ENCODE results near the gene APC2.
"Not testable (repeated sequence)": the region's sequence is repeated elsewhere in the genome, so short reads cannot be mapped to it uniquely, and the experiment has no call there.

The APC2 gene

DNA sequence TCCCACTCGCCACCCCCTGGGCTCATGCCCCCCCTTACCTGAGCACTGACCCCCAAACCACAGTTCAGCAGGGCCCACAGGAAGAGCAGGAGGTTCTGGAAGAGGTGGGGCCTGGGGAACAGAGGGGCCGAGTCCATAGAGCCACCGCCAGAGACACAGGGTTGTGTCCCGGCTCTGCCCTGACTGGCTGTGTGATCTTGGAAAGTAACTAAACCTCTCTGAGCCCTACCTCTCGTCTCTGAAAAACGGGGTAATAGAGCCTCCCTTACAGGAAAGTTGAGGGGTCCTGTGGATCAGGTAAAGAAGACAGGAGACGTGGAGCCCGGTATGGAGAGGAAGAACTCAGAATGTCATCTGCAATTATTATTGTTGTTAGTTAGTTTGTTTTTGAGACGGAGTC lies 60.9 kb downstream of the APC2 start:
- DNase-seq (ENCODE audit: low spot score) (no peak), FAIRE-seq (no peak)

DNA sequence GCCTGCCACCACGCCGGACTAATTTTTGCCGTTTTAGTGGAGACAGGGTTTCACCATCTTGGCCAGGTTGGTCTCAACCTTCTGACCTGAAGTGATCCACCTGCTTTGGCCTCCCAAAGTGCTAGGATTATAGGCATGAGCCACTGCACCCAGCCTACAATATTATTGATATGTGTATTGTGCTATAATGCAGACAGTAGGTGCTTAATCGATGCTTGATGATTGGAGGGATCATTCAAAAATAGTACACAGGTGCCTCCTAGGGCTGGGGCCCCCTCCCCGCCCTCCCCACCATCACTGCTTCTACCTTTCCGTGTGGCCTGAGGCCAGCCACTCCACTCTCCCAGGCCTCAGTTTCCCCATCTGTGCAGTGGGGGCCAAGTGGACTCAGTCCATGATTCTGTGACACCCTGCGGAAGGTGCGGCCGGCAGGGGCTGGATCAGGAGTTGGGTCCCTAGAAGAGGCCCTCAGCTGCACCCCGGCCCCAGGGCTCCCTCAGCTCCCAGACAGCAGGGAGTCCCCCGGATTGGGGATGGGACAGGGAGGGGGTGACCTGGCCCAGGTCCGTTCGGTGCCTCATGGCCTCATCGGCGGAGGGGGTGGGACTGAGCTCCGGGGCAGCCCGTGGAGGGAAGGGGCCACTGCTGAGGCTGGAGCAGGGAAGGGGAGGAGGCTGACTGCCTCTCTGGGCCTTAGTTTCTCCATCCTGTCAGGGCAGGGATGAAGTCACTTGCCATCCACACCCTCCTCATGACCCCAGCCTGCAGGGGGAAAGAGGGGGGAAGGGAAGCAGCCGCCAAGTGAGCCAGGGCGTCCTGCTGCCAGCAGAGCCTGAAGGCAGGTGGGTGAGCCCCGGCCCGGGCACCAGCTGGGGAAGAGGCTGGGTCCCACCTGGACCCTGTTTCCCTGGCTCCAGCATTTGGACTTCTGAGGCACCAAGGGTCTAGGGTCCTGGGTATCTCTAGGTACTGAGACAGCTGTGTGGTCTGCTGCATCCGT lies 61.7 kb downstream of the APC2 start:
- FAIRE-seq = no peak
- DNase-seq (ENCODE audit: low spot score) = no peak

DNA sequence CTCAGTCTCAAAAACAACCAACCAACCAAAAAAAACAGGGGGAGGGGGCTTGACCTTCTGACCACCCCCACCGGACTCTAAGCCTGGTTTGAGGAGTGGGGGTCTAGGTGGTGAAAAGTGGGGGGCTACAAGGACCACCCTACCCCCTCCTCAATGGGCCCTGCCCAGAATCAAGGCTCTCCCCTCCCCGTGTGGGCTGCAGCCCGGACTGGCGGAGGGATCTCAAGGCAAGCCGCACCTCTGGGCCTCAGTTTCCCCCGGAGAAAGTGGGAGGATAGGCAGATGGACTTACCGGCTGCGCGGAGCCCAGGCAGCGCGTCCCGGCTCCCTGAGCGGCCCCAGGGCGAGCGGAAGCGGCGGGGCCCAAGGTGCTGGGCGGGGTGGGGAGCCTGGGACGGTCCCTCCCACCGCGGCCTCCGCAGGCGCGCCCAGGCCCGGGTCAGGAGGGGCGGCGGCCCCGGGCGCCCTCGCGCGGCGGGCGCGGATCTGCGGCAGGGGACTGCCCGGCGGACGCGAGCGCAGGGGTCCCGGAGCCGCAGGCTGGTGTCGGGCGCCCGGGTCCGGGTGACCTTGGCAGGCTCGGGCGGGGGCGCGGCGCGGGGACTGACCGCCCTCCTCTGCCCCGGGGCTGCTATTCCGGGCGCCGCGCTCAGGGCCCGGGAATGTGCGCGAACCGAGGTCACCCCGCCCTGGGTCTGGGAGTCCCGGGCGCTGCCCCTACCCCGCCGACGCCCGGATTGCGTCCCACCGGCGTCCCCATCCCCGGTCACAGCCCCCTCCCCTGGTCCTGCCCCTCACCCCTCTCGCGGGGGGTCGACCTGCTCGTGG lies 63.0 kb downstream of the APC2 start, which contains the start of gene ADAMTSL5:
TSS of gene ADAMTSL5 (minus strand) at position 349 of the 828 bp plus-strand sequence. CDS start 2,076 bp downstream, outside the sequence.
- DNase-seq (ENCODE audit: low spot score) (peak; percentile 47), FAIRE-seq (no peak)

DNA sequence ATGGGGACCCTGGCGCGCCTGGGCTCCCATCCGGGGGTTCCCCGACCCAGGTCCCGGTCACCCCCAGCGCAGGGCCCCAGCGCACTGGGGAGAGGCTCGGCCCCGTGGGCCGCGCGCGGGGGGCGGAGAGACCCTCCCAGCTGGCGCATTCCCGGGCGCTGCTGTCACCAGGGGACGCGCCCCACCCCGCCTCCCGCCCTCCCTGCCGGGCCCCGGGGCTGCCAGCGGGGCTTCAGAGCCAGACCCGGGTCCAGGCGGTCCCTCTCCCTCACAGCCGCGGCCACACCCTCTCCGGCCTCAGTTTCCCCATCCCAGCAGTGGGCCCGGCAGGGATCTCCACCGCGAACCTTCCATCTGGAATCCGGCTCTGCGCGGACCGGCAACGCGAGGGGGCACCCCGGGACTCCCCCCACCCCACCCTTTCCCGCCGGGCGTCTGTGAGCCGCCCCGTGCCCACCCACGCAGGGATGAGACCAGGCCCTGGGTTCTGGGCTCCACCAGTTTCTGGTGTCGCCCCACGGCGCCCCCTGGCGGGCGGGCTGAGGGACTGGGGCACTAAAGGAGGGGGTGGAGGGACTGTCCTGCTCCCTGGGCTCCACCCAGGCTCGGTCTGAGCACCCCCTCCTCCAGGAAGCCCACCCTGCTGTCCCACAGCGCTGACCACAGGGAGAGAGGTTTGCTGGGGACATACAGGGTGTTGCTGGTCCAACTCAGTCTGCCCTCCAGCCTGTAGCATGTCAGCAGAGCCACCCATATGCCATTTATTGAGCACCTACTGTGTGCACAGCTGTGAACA lies 63.8 kb downstream of the APC2 start:
- DNase-seq (ENCODE audit: low spot score) (peak; percentile 36), FAIRE-seq (no peak)

DNA sequence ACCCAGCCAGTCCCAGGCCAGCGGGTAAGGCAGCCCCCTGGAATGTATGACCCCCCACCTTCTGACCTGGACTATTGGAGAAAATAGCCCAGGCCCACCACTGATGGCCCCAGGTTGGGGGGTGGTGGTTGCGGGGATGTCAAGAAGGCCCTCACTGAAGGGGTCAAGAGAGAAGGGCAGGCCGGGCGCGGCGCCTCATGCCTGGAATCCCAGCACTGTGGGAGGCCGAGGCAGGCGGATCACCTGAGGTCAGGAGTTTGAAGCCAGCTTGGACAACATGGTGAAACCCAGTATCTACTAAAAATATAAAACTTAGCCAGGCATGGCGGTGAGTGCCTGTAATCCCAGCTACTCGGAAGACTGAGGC lies 64.4 kb downstream of the APC2 start:
- no peak for FAIRE-seq
- DNase-seq (ENCODE audit: low spot score) = no peak

DNA sequence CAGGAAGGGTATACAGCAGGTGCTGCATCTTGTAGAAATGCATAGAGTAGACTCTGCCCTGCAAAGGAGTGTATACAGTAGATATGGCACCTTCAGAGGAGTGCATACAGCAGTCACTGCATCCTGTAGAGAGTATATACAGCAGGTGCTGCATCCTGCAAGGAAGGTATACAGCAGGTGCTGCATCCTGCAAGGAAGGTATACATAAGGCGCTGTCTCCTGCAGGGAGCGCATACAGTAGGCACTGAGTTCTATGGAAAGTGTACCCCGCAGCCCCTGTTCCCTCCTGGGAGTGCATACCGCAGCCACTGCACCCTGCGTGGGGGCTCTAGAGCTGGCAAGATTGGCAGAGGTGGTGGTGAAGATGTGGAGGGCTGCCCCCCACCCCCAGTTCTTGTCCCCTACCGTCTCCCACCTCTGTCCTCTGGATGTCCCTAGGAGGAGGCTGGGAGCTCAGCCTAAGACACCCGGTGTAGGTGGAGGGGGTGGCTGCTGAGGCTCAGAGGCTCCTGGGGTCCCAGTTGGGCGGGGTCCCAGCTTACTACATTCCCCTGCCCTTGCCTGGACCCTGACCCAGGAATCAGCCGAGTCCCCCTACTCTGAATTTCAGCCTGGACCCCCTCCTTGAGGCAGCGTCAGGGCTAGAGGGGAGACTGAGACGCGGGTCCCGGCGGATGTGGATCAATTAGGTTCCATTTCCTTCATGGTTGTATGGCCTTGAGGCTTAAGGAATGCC lies 65.2 kb downstream of the APC2 start:
- FAIRE-seq (no peak), DNase-seq (ENCODE audit: low spot score) (no peak)

DNA sequence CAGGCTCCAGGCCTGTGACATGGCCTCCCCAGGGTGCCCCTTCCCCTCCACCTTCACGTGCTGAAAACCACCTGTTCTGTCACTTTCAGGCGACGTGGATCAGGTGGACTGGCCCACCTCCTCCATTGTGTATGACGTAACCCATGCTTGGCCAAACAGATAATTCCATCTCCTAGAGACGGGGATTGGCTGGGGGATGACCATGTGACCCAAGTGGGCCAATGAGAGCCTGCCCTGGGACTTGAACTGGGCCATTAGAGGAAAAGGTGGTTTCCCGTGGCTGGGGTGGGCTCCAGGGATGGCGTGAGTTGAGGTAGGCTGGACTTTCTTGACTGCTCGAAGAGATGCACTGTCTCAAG lies 66.5 kb downstream of the APC2 start:
- FAIRE-seq = no peak
- no peak for DNase-seq (ENCODE audit: low spot score)

DNA sequence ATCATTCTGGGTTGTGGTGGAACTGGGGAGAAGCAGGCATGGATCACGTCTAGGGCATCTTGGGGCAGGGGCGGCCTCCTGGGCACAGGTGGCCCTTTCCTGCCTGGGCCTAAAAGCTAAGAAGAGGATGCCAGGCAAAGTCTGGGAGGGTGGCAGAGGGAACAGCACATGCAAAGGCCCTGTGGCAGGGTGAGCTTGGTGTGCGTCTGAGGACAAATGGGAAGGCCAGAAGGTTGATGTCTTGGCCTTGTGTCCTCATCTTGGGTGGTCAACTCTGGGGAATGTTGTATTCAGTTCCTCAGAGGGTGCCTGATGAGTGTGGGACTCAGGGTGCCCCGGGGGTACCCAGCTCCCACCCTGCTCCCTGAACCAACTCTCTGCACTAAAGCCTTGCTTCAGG lies 68.5 kb downstream of the APC2 start:
- no peak for FAIRE-seq
- no peak for DNase-seq (ENCODE audit: low spot score)

DNA sequence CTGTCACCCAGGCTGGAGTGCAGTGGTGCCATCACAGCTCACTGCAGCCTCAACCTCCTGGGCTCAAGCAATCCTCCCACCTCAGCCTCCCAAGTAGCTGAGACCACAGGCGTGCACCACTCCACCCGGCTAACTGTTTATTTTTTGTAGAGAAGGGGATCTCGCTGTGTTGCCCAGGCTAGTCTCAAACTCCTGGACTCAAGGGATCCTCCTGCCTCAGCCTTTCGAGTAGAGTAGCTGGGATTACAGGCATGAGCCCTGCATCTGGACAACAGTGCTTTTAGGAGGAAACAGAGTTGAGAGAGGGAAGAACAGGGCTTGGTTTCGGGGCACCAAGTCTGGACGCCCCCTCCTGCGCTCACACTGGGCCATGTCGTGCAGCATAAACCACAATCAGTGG lies 69.9 kb downstream of the APC2 start:
- FAIRE-seq; DNase-seq (ENCODE audit: low spot score): not testable (repeated sequence)

DNA sequence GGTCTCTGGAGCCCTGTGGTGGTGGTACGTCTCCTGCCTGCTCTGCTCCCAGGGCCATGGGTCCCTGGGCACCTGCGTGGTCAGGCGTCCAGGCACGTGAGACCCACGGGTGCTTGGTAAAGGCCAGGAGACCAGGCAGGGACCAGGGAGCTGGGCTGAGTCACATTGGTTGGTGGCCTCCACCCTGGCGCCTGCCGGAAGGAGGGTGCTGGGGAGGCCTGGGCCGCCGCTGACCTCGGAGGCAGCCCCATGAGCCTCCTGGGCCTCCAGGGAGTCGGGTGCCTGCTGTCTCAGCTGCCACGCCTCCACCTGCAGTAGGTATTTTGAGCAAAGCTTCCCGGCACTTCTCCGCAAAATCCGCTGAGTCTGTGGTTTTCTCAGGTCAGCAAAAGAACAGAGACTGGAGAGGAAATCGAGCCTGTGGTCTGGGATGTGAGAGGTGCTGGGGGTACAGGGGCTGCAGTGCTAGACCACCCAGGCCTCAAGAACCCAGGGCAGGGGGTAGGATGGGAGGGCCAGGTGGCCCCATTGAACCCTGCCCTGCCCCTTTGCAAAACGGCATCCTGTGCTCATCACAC lies 70.4 kb downstream of the APC2 start:
- FAIRE-seq (no peak), DNase-seq (ENCODE audit: low spot score) (no peak)

DNA sequence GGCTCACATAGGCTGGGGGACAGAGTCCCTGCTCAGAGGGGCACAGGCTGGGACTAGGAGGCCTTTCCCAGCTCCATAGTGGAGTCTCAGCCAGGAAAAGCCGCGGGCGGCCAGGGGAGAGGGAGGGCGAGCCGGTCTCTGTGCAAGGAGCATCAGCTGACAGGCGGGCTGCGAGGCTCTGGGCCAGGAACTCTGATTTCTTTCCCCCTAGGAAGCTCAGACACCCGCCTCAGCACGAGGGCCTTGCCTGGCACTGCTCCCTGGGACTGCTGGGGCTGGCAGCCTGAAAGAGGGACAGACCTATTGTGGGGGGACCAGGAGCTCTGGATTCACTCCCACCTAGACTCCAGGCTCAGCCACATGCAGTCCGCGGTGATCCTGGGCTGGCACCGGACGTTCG lies 71.7 kb downstream of the APC2 start:
- no peak for DNase-seq (ENCODE audit: low spot score)
- no peak for FAIRE-seq

DNA sequence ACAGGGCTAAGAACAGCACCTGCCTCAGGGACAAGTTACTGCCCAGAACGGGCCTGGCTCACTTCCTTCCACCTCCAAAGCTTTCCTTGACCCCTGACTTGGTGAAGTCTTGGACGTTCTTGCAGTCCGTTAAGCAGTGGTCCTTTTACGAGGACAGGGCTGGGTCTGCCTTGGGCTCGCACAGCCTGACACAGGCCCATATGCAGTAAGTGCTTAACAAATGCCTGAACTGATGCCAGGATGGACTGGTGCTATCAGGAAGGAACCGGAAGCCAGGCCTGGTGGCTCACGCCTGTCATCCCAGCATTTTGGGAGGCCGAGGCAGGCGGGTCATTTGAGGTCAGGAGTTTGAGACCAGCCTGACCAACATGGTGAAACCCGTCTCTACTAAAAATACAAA lies 72.1 kb downstream of the APC2 start:
- FAIRE-seq = no peak
- no peak for DNase-seq (ENCODE audit: low spot score)

DNA sequence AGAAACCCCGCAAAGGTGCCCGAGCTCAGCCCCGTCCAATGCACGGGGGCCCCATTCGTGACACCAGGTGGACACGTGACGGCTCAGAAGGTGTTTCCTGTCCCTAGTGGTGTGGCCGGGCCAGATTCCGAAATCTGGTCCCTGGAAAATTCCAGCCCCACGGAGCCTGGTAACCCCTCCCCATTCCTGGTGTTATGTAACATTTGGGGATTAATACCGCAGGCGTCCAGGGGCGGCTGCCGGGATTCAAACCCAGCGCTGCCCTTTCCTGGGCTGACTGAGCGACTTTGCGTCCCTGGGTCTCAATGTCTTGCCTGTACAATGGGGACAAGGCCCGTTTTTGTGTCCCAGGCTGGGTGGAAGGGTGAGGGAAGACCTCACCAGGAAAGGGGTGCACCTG lies 72.9 kb downstream of the APC2 start:
- FAIRE-seq = no peak
- no peak for DNase-seq (ENCODE audit: low spot score)

Measured in RCC 7860 (cell line).